Measurements from ENCODE around the gene RETREG3.

DNA sequence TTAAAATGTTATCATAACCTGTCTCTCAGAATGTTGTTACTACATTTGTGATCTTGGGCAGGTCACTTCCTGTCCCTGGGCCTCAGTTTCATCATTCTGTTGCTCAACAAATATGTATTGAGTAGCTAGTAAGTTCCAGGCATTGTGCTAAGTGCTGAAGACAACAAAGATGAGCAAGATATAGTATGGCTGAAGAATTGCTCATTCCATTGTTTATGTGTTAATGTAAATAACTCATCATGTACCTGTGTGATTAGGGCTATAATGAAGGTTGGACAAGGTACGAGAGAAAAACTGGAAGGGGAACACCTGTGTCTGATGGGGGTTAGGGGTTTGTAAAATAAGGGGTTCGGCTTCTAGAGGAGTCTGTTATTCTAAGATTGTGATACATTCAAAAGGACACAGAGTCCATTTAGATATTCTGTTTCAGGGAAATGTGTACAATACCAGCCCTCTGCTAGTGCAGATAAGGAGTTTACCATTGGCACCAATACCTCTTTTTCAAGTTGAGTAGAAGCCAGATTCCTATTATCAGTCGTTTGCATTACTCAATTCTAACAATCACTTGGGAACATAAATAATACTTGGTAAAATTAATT lies 20.3 kb upstream of the RETREG3 start:
- peak; percentile 60 for TF ChIP-seq POLR2A (IDR thresholded peaks at IDR 0.05; ENCODE audit: low read length)
- TF ChIP-seq GATA1 (IDR thresholded peaks at IDR 0.05; ENCODE audit: low read depth, low read length): peak; percentile 80

Measured in erythroblast (primary cell).